Activated T-helper 2 cell treated with anti-CD3 and anti-CD28 coated beads, Interferon-gamma antibody, Interleukin-2, Interleukin-4, amounts not matched to agents 10 μg/mL and 5 μg/mL and 100 μg/mL, durations not matched to agents 14 hours and 24 hours and 36 hours (primary cell): ENCODE data around the gene NDUFC1. TPM values are rescaled to one million over a fixed set of nuclear protein-coding genes. Genes with fewer than 3 reads are reported as not detected.

Experiments
- DNase-seq: peaks from one replicate; pipeline ENCODE4 v3.0.0; 2021; ENCODE audit warnings: low spot score
- H3K27ac Mint-ChIP-seq: one replicate; pipeline ENCODE4 v1.8.0; 2021; ENCODE audit warnings: mixed read lengths
- H3K27me3 Mint-ChIP-seq: one replicate; pipeline ENCODE4 v1.8.0; 2021; ENCODE audit warnings: low read depth, mixed read lengths
- H3K36me3 Mint-ChIP-seq: one replicate; pipeline ENCODE4 v1.8.0; 2021; ENCODE audit warnings: low read depth, mixed read lengths
- H3K4me1 Mint-ChIP-seq: one replicate; pipeline ENCODE4 v1.8.0; 2021; ENCODE audit warnings: low read depth, mixed read lengths
- H3K4me3 Mint-ChIP-seq: one replicate; pipeline ENCODE4 v1.8.0; 2021; ENCODE audit warnings: low read depth, mild to moderate bottlenecking, moderate library complexity, mixed read lengths
- H3K9me3 Mint-ChIP-seq: one replicate; pipeline ENCODE4 v1.8.0; 2021; ENCODE audit warnings: mixed read lengths
- intact Hi-C: fragments of 100-400 bp; cut with micrococcal nuclease; formaldehyde crosslinking; loops from one replicate; pipeline ENCODE4 v1.15.1; 2023
- total RNA-seq: library from RNA; stranded (reverse); gene quantifications from 2 replicates; pipeline ENCODE4 v1.2.3, GENCODE V29; 2022

NDUFC1 gene
- total RNA-seq, 1 donor from 2014 or later = 51.4 TPM

- Mint-ChIP-seq H3K27me3 (peaks cover 17% of the 10 kb centered on the region), H3K36me3 (peaks cover 37% of the 10 kb centered on the region), H3K27ac (no peak overlapping the region), H3K9me3 (peaks cover 22% of the 10 kb centered on the region), H3K4me1 (no peaks in the 10 kb centered on the region), H3K4me3 (no peak overlapping the region)
- DNase-seq = no peak
- intact Hi-C loops = no loop called here
Observed at GRCh38 chr4:139286186-139286698, 16.0 kb downstream of the NDUFC1 start.

GRCh38 chr4:139282721-139283075 is 19.6 kb downstream of the NDUFC1 start:
- intact Hi-C loops = no loop called here
- H3K27me3 Mint-ChIP-seq = peaks cover 50% of the 10 kb centered on the region

GRCh38 chr4:139282065-139282720 is 20.1 kb downstream of the NDUFC1 start:
- Mint-ChIP-seq H3K9me3 (peaks cover 22% of the 10 kb centered on the region), H3K4me3 (no peak overlapping the region), H3K4me1 (peaks cover 14% of the 10 kb centered on the region), H3K27ac (no peak overlapping the region), H3K36me3 (peaks cover 22% of the 10 kb centered on the region), H3K27me3 (peaks cover 54% of the 10 kb centered on the region)
- intact Hi-C loops = no loop called here
- DNase-seq = no peak

More at GRCh38 chr4:139282721-139283075, 19.6 kb downstream of the NDUFC1 start:
- Mint-ChIP-seq H3K36me3 (peaks cover 22% of the 10 kb centered on the region), H3K4me3 (no peak overlapping the region), H3K27ac (no peak overlapping the region), H3K4me1 (peaks cover 14% of the 10 kb centered on the region), H3K9me3 (peaks cover 22% of the 10 kb centered on the region)
- no peak for DNase-seq

- Mint-ChIP-seq H3K27me3 (peaks cover 67% of the 10 kb centered on the region), H3K36me3 (peaks cover 16% of the 10 kb centered on the region), H3K9me3 (peaks cover 16% of the 10 kb centered on the region), H3K4me3 (peak within 1 kb of the TSS; percentile 72), H3K27ac (no peak within 1 kb of the TSS), H3K4me1 (peaks cover 14% of the 10 kb centered on the region)
- DNase-seq = no peak
- intact Hi-C loops = loop anchor here (2.0 kb wide), 2 partner anchors 13 to 15 kb away; no protein-coding TSS in a partner anchor
Observed at GRCh38 chr4:139279760-139280620, 22.3 kb downstream of the NDUFC1 start, which contains the start of gene MGARP. Gene MGARP (minus strand): TSS chr4:139280225. CDS start chr4:139280158, 67 bp downstream.

GRCh38 chr4:139278912-139279759 is 23.1 kb downstream of the NDUFC1 start:
- Mint-ChIP-seq H3K27me3 (peaks cover 67% of the 10 kb centered on the region), H3K9me3 (peaks cover 7% of the 10 kb centered on the region), H3K27ac (no peak overlapping the region), H3K4me1 (peaks cover 14% of the 10 kb centered on the region), H3K36me3 (peaks cover 8% of the 10 kb centered on the region), H3K4me3 (peak overlapping the region; percentile 72)
- DNase-seq = no peak
- intact Hi-C loops = no loop called here

GRCh38 chr4:139278485-139278884 is 23.8 kb downstream of the NDUFC1 start:
- Mint-ChIP-seq H3K27me3 (peaks cover 66% of the 10 kb centered on the region), H3K4me3 (peak overlapping the region; percentile 72)
- intact Hi-C loops = no loop called here

GRCh38 chr4:139275281-139275735 is 27.0 kb downstream of the NDUFC1 start:
- Mint-ChIP-seq H3K27ac (no peak overlapping the region), H3K27me3 (peaks cover 45% of the 10 kb centered on the region), H3K4me3 (no peak overlapping the region), H3K9me3 (no peaks in the 10 kb centered on the region), H3K4me1 (peaks cover 11% of the 10 kb centered on the region), H3K36me3 (peaks cover 4% of the 10 kb centered on the region)
- intact Hi-C loops = no loop called here
- DNase-seq = no peak

More at GRCh38 chr4:139278485-139278884, 23.8 kb downstream of the NDUFC1 start:
- peaks cover 14% of the 10 kb centered on the region for H3K4me1 Mint-ChIP-seq
- DNase-seq = no peak
- no peak overlapping the region for H3K27ac Mint-ChIP-seq
- H3K36me3 Mint-ChIP-seq = peaks cover 4% of the 10 kb centered on the region
- peaks cover under 1% of the 10 kb centered on the region for H3K9me3 Mint-ChIP-seq

- peaks cover 10% of the 10 kb centered on the region for H3K4me1 Mint-ChIP-seq
- no peak for DNase-seq
- no peaks in the 10 kb centered on the region for H3K9me3 Mint-ChIP-seq
- no peak overlapping the region for H3K27ac Mint-ChIP-seq
- H3K27me3 Mint-ChIP-seq = peaks cover 40% of the 10 kb centered on the region
- no peak overlapping the region for H3K4me3 Mint-ChIP-seq
- H3K36me3 Mint-ChIP-seq = peaks cover 4% of the 10 kb centered on the region
- intact Hi-C loops = no loop called here
Observed at GRCh38 chr4:139274790-139275189, 27.5 kb downstream of the NDUFC1 start.

- intact Hi-C loops = no loop called here
- no peaks in the 10 kb centered on the region for H3K9me3 Mint-ChIP-seq
Observed at GRCh38 chr4:139273835-139274234, 28.4 kb downstream of the NDUFC1 start.

GRCh38 chr4:139267301-139267700 is 35.0 kb downstream of the NDUFC1 start:
- H3K9me3 Mint-ChIP-seq = no peaks in the 10 kb centered on the region
- no peaks in the 10 kb centered on the region for H3K36me3 Mint-ChIP-seq
- DNase-seq = no peak
- H3K4me3 Mint-ChIP-seq = no peak overlapping the region
- intact Hi-C loops = loop anchor here (2.0 kb wide), 1 partner anchor 14 kb away; the partner anchor contains the start of gene MGARP
- H3K27me3 Mint-ChIP-seq = peaks cover 18% of the 10 kb centered on the region
- no peak overlapping the region for H3K27ac Mint-ChIP-seq
- peaks cover 27% of the 10 kb centered on the region for H3K4me1 Mint-ChIP-seq

More at GRCh38 chr4:139273835-139274234, 28.4 kb downstream of the NDUFC1 start:
- peaks cover 2% of the 10 kb centered on the region for H3K4me1 Mint-ChIP-seq
- no peak overlapping the region for H3K4me3 Mint-ChIP-seq
- no peaks in the 10 kb centered on the region for H3K36me3 Mint-ChIP-seq
- no peak overlapping the region for H3K27ac Mint-ChIP-seq
- no peak for DNase-seq
- H3K27me3 Mint-ChIP-seq = peaks cover 32% of the 10 kb centered on the region

- peaks cover 18% of the 10 kb centered on the region for H3K27me3 Mint-ChIP-seq
- H3K4me1 Mint-ChIP-seq = peaks cover 27% of the 10 kb centered on the region
- no peaks in the 10 kb centered on the region for H3K9me3 Mint-ChIP-seq
- H3K27ac Mint-ChIP-seq = peak overlapping the region; percentile 73
- H3K36me3 Mint-ChIP-seq = no peaks in the 10 kb centered on the region
- DNase-seq = peak; percentile 77
- intact Hi-C loops = loop anchor here (1.0 to 2.0 kb wide), 7 partner anchors 14 to 251 kb away; partner anchors contain the start of genes MGARP, NAA15 and NOCT
- peak overlapping the region; percentile 37 for H3K4me3 Mint-ChIP-seq
Observed at GRCh38 chr4:139266583-139267257, 35.6 kb downstream of the NDUFC1 start.
